AG04449 (cell line): ENCODE results near the gene MEIS2.

ENCODE experiments used
- CTCF ChIA-PET: fragments of 350-600 bp; formaldehyde crosslinking; extraction: SDS; loops from one replicate; lab custom pipeline; 2021; ENCODE audit warnings: antibody characterized with exemption; lab: Yijun Ruan, JAX
- POLR2A ChIA-PET: fragments of 400-600, 350-600 bp; formaldehyde crosslinking; extraction: SDS; loops from one replicate; lab custom pipeline; 2020; ENCODE audit warnings: antibody characterized with exemption, inconsistent platforms; lab: Yijun Ruan, JAX
- DNase-seq: peaks from one replicate; pipeline ENCODE4 v3.0.0-alpha.2; 2010; ENCODE audit warnings: low read depth, low spot score
- H3K4me3 ChIP-seq: 2 replicates; pipeline ENCODE4 v1.5.1; 2011; ENCODE audit warnings: low read depth, mild to moderate bottlenecking, control low read depth, low read length
- TF ChIP-seq, protein P1 (sequence below): IDR thresholded peaks from one replicate; pipeline ENCODE4 v1.5.1; 2011; ENCODE audit warnings: mild to moderate bottlenecking, moderate library complexity, low read length, control low read depth, inconsistent platforms; ENCODE audit not compliant: insufficient read depth; ENCODE audit errors: missing control alignments

Gene MEIS2

DNA sequence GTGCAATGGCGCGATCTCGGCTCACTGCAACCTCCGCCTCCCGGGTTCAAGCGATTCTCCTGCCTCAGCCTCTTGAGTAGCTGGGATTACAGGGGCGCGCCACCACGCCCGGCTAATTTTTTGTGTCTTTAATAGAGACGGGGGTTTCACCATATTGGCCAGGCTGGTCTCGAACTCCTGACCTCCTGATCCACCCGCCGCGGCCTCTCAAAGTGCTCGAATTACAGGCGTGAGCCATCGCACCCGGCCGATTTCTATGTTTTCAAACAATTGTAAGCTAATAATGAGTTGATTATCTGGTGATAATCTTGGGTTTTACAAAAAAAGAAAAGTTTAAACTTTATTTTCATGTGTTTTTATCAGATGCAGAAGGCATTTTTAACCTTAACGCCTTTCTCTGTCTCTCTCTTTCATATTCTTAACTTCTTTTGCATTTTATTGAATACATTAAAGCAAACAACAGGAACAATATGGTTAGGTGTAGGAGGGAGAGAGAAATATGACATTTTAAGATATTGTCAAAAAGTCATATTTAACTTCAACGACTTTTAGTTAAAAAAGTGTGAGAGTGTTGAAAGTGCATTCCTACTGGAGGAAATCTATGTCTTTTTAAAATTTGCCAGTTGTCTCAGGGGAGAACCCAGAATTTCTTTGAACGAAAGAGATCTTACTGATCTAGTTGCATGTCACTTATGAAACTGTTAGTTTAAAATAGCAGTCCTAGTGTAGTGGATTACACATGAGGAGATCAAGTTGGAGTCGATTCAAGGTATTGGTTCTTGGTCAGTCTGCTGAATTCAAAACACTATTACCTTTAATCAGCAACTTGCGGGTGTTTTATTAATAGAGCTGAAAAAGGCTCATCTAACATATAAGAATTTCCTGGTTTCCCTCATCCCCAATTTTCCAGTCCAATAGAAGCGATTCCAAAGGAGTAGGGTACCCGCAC is 3.4 kb upstream of the MEIS2 start:
- no peak for DNase-seq
- ChIA-PET POLR2A (no interaction called here), CTCF (interaction anchor here (2.5 kb wide), 1 partner anchor 10 kb away, joined by 5 read pairs; no protein-coding TSS in a partner anchor)
- no peak overlapping the region for H3K4me3 ChIP-seq
- TF ChIP-seq, protein P1, sequence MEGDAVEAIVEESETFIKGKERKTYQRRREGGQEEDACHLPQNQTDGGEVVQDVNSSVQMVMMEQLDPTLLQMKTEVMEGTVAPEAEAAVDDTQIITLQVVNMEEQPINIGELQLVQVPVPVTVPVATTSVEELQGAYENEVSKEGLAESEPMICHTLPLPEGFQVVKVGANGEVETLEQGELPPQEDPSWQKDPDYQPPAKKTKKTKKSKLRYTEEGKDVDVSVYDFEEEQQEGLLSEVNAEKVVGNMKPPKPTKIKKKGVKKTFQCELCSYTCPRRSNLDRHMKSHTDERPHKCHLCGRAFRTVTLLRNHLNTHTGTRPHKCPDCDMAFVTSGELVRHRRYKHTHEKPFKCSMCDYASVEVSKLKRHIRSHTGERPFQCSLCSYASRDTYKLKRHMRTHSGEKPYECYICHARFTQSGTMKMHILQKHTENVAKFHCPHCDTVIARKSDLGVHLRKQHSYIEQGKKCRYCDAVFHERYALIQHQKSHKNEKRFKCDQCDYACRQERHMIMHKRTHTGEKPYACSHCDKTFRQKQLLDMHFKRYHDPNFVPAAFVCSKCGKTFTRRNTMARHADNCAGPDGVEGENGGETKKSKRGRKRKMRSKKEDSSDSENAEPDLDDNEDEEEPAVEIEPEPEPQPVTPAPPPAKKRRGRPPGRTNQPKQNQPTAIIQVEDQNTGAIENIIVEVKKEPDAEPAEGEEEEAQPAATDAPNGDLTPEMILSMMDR: no peak

DNA sequence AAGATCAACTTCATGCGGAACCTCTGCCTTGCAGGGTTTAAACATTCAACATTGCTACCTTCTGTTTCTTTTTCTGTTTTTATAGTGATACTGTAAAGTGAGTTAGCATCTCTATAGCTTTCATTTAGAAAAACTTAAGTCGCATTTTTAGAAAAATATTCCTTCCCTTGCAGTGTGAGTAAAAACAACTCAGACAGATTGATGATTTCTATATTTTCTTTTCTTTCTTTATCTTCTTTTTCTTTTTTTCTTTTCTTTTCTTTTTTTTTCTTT is 2.8 kb upstream of the MEIS2 start:
- peak overlapping the region; percentile 93 for H3K4me3 ChIP-seq
- POLR2A ChIA-PET: interaction anchor here (0.8 kb wide), 1 partner anchor 8 kb away, joined by 3 read pairs; no protein-coding TSS in a partner anchor
- TF ChIP-seq, protein P1: no peak
- CTCF ChIA-PET: interaction anchor here (0.6 kb wide), 1 partner anchor 9 kb away, joined by 3 read pairs; no protein-coding TSS in a partner anchor
- DNase-seq: no peak

DNA sequence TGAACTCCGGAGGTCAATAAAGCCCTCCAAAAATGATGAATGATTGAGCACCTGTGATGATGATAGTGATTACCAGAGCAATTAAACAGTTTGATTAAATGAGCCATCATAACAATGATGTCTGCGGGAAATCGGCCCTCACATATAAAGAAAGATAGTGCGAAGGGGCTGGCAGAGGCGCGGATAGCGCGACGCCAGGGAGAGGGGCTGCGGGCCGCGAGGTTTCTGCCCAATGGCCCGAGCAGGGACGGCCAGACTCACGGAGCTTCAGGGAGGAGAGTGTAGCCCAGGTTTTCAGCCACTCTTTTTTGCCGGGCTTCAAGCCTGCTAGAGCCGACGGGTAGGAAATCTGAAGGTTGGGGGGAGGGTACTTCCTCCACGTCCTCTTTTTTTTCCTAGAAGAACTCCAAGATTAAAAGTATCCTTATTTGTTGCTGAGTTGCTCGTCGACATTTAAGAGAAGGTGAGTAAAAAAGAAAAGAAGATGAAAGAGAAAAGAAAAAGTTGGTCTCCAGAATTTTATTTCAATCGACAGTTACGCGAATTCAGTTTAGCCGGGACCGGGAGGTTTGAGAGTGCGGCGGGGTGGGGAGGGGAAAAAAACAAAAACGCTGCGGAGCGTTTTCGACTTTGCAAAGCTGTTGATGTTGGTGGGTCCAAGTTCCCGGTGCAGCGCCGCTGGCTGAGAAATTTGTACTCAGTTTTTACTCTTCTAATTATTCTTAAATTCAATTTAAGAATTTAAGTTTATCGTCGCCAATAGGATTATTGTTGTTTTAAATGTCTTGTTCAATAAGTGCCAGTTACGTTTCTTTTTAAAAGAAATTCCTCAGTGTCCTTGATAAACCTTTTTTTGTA is 2.2 kb upstream of the MEIS2 start:
- ChIA-PET CTCF (interaction anchor here (0.6 to 1.0 kb wide), 3 partner anchors 9 to 45 kb away, joined by 3 to 6 read pairs (median 3); no protein-coding TSS in a partner anchor), POLR2A (interaction anchor here (0.8 kb wide), 1 partner anchor 9 kb away, joined by 3 read pairs; no protein-coding TSS in a partner anchor)
- TF ChIP-seq, protein P1: no peak
- DNase-seq: no peak
- peak overlapping the region; percentile 93 for H3K4me3 ChIP-seq

DNA sequence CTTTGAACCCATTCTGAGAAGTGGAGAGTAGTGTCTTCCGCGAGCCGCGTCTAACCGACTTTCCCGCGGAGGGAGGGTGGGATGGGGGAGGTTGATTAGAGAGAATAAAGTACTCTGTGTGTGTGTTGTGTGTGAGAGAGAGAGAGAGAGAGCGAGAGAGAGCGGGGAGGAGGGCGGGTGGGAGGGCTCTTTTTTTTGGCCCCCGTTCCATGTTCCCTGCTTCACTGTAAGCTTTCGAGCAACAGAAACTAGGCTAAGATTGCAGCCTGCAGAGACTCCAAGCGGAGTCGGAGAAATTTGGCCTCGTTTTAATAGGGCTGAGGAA is 1.6 kb upstream of the MEIS2 start:
- ChIA-PET CTCF (interaction anchor here (0.7 to 1.0 kb wide), 3 partner anchors 32 to 225 kb away, joined by 3 to 6 read pairs (median 3); no protein-coding TSS in a partner anchor), POLR2A (interaction anchor here (0.8 to 1.7 kb wide), 2 partner anchors 7 to 1556 kb away, joined by 4 read pairs; partner anchors contain the start of gene DPH6)
- DNase-seq: no peak
- TF ChIP-seq, protein P1: no peak
- H3K4me3 ChIP-seq: peak overlapping the region; percentile 93

DNA sequence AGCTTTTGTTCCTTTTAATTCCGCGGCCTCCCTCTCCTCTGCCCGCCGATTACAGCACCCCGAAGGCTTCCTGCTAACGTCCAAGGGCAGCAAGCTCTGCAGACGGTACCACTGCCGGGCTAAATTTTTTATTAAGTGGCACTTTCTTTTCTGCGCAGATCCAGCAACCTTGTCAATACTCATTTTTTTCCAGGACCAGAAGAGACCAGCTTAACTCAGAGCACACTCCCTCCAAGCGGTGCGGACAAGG is 542 bp upstream of the MEIS2 start:
- H3K4me3 ChIP-seq: peak overlapping the region; percentile 93
- no peak for DNase-seq
- CTCF ChIA-PET: interaction anchor here (0.6 to 1.0 kb wide), 3 partner anchors 210 to 224 kb away, joined by 3 read pairs; no protein-coding TSS in a partner anchor
- POLR2A ChIA-PET: interaction anchor here (0.7 to 1.7 kb wide), 5 partner anchors 8 to 1555 kb away, joined by 3 to 6 read pairs (median 4); partner anchors contain the start of gene DPH6
- TF ChIP-seq, protein P1: no peak
